Prostate gland (tissue), 2 donors: Measurements from ENCODE around the gene GNAZ. TPM values are rescaled to one million over a fixed set of nuclear protein-coding genes. Genes with fewer than 3 reads are reported as not detected.

Experiments used
- DNase-seq: peaks from one replicate; pipeline ENCODE4 v3.0.0-alpha.2; 2019; ENCODE audit warnings: low spot score
- H3K27ac ChIP-seq, 2 donors: fragments of 200-600 bp; sonication (generic); 2 replicates each; pipeline ENCODE4 v1.5.1; 2017 to 2019
- H3K27me3 ChIP-seq: fragments of 200-600 bp; sonication (generic); replicated peaks from 2 replicates; pipeline ENCODE4 v1.5.1; 2019; ENCODE audit not compliant: insufficient read depth
- H3K36me3 ChIP-seq, 2 donors: fragments of 200-600 bp; sonication (generic); 1 replicate in 1 of 2; 2 replicates in 1 of 2; pipeline versions ENCODE4 v1.5.1 to v1.8.1; 2017 to 2019
- H3K4me1 ChIP-seq: fragments of 200-600 bp; sonication (generic); replicated peaks from 2 replicates; pipeline ENCODE4 v1.5.1; 2019
- H3K4me3 ChIP-seq, 2 donors: fragments of 200-600 bp; sonication (generic); 2 replicates each; pipeline ENCODE4 v1.5.1; 2017 to 2019
- H3K9me3 ChIP-seq: fragments of 200-600 bp; sonication (generic); 2 replicates; pipeline ENCODE4 v1.5.1; 2017
- CTCF ChIP-seq, 4 experiments: fragments of 200-600 bp in 2 of 4; fragments of 450-650 bp in 2 of 4; sonication (generic) in 2 of 4; IDR thresholded peaks; 1 replicate in 3 of 4; 2 replicates in 1 of 4; pipeline ENCODE4 v1.5.1; 2016 to 2019; ENCODE audit warnings: antibody characterized with exemption in 4 of 4, mild to moderate bottlenecking in 2 of 4, moderate library complexity in 2 of 4
- POLR2A ChIP-seq: fragments of 450-650 bp; IDR thresholded peaks from one replicate; pipeline ENCODE4 v1.6.1; 2016; ENCODE audit warnings: antibody characterized with exemption, mild to moderate bottlenecking
- POLR2AphosphoS5 ChIP-seq: sonication (generic); formaldehyde crosslinking; IDR thresholded peaks from one replicate; pipeline ENCODE4 v1.6.1; 2017; ENCODE audit warnings: antibody characterized with exemption
- WGBS: methylation state at CpG from one replicate; pipeline ENCODE4 v1.1.5; 2018; 5-methylcytosine and 5-hydroxymethylcytosine counted together
- intact Hi-C: fragments of 100-400 bp; cut with DNase I; formaldehyde crosslinking; loops from one replicate; pipeline ENCODE4 v1.14.2; 2022
- total RNA-seq, 2 donors: library from RNA; depleted of rRNA; stranded (reverse); fragments of >200 nt; gene quantifications; one replicate each; pipeline ENCODE4 v1.1.0, GENCODE V29; 2016

GNAZ gene
- total RNA-seq, 2 donors from 2014 or later = 5.7 to 22.6 TPM

GRCh38 chr22:23138584-23139435 is 68.5 kb downstream of the GNAZ start:
- peak overlapping the region; percentile 20 to 58 for H3K27ac ChIP-seq
- H3K4me3 ChIP-seq = no peak overlapping the region
- no peaks in the 10 kb centered on the region for H3K4me1 ChIP-seq
- H3K9me3 ChIP-seq = no peaks in the 10 kb centered on the region
- intact Hi-C loops = no loop called here
- peak; percentile 52 for DNase-seq
- TF ChIP-seq POLR2AphosphoS5 (peak; percentile 52), POLR2A (no peak)
- H3K36me3 ChIP-seq = no peaks in the 10 kb centered on the region
- no peaks in the 10 kb centered on the region for H3K27me3 ChIP-seq
- WGBS = 74% methylated on average over 12 of the region's 12 CpGs

GRCh38 chr22:23140385-23140784 is 70.1 kb downstream of the GNAZ start:
- H3K4me1 ChIP-seq = peaks cover 3% of the 10 kb centered on the region
- no peaks in the 10 kb centered on the region for H3K36me3 ChIP-seq
- no peak for DNase-seq
- H3K9me3 ChIP-seq = no peaks in the 10 kb centered on the region
- H3K27ac ChIP-seq = no peak overlapping the region
- intact Hi-C loops = no loop called here
- TF ChIP-seq CTCF (IDR thresholded peaks at IDR 0.05) (no peak), POLR2A (no peak), POLR2AphosphoS5 (no peak)
- no peaks in the 10 kb centered on the region for H3K27me3 ChIP-seq
- no peak overlapping the region for H3K4me3 ChIP-seq

- intact Hi-C loops = no loop called here
- Histone ChIP-seq H3K36me3 (no peaks in the 10 kb centered on the region), H3K27ac (peak overlapping the region in 1 of 2 donors; percentile 45), H3K4me3 (no peak overlapping the region), H3K27me3 (no peaks in the 10 kb centered on the region), H3K4me1 (peaks cover 11% of the 10 kb centered on the region), H3K9me3 (no peaks in the 10 kb centered on the region)
- TF ChIP-seq POLR2A (no peak), CTCF (IDR thresholded peaks at IDR 0.05) (no peak), POLR2AphosphoS5 (no peak)
- no peak for DNase-seq
- 79% methylated on average over 9 of the region's 9 CpGs for WGBS
These were observed 72.3 kb downstream of the GNAZ start for GRCh38 chr22:23142546-23143105.

- Histone ChIP-seq H3K9me3 (no peaks in the 10 kb centered on the region), H3K36me3 (no peaks in the 10 kb centered on the region), H3K4me3 (no peak overlapping the region), H3K4me1 (peaks cover 14% of the 10 kb centered on the region), H3K27ac (no peak overlapping the region), H3K27me3 (no peaks in the 10 kb centered on the region)
- 97% methylated on average over 1 of the region's 1 CpG for WGBS
- intact Hi-C loops = no loop called here
- no peak for DNase-seq
- TF ChIP-seq CTCF (IDR thresholded peaks at IDR 0.05) (no peak), POLR2AphosphoS5 (no peak), POLR2A (no peak)
These were observed 72.8 kb downstream of the GNAZ start for GRCh38 chr22:23143119-23143518.

GRCh38 chr22:23144432-23144831 is 74.1 kb downstream of the GNAZ start:
- H3K36me3 ChIP-seq = no peaks in the 10 kb centered on the region
- DNase-seq = no peak
- H3K4me3 ChIP-seq = no peak overlapping the region
- intact Hi-C loops = no loop called here
- no peaks in the 10 kb centered on the region for H3K9me3 ChIP-seq
- H3K4me1 ChIP-seq = peaks cover 23% of the 10 kb centered on the region
- H3K27ac ChIP-seq = peak overlapping the region in 1 of 2 donors; percentile 39
- TF ChIP-seq POLR2AphosphoS5 = no peak
- TF ChIP-seq POLR2A = no peak
- no peak for TF ChIP-seq CTCF (IDR thresholded peaks at IDR 0.05)
- H3K27me3 ChIP-seq = no peaks in the 10 kb centered on the region
- WGBS = 85% methylated on average over 4 of the region's 4 CpGs
